Measurements from ENCODE around the gene MATN3.

MATN3 gene

DNA sequence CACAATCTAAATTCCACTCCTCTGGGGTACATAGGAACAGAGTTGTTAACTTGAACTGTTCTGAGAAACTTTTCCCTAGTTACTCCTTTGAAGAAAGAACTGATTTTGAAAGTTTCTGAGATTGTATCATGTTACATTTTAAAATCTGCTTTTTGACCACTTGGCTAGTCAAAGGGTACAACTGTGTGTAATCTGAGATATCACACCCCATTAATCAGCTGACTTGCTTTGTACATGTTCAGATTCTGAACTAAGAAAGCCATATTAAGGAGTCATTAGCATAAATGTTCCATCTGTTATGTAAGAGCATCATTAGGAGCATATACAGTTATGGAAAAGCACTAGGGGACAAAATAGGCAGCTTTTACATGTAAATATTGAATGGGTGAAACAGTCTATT, 18.7 kb downstream of the MATN3 start:
- no peak for DNase-seq

DNA sequence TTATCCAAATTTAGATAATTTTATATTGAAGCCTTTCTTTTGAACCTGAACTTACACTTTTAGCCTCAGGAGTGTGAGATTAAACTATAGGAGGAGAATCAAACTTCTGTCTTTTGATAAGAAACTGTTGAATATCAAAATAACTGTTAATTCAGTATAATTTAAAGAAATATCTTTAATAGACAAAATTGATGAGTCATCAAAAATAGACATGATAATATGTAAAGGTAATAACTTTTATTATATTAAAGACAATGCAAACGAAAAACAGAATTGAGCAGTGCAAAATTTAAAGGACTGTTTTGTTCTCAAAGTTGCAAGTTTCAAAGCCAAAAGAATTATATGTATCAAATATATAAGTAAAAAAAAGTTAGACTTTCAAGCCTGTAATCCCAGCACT, 20.6 kb downstream of the MATN3 start:
- no peak for DNase-seq

DNA sequence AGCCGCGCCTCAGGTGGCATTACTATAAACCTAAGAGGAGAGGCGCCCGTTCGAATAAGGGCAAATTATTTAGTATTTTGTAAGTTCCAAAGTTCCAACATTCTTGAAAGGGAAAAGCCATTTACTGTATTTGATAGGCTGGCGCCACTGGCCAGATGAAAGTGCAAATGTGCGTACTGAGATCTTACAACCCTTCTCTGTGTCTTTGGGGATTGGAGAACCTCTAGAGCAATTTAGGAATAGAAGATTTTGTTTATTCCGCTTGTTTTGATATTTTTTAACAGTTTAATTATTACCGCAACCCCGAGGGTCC, 22.1 kb downstream of the MATN3 start:
- DNase-seq: no peak

DNA sequence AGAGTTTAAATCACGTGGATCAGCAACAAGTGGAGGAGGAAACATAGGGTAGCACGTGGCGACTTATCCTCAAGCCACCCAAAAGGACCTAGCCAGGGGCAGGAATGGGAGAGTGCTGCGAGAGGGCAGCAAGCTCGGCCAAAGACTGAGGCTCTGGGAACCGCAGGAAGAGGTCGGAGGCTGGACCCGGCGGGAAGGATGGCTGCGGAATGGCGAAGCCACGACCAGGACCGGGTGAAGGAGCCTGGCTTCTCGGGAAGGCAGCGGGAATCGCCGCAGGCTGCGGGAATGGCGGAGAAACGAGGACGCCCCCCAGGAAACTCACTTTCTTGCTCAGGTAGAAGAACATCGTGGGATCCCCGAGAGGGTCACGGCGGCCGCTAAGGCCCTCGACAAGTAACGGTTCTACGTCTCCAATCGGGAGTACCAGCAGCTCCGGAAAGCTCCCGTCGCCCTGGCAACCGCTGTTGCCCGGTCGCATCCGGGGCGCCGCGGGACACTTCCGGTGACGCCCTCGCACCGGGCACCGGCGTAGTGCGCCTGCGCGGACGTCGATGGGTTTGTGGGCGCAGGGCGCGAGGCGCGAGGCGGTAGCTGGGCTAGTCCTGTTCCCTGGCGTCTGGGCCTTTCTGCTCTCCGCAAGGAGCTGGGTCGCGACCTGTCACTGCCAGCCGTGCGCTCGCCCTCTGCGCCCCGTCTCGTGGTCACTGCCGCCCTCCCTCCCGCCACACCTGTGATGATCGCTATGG, 22.6 kb downstream of the MATN3 start, which contains the start of gene WDR35:
WDR35 (minus strand) TSS at position 439 of the 749 bp plus-strand sequence; CDS start at position 349, 90 bp downstream.
- peak; percentile 64 for DNase-seq

DNA sequence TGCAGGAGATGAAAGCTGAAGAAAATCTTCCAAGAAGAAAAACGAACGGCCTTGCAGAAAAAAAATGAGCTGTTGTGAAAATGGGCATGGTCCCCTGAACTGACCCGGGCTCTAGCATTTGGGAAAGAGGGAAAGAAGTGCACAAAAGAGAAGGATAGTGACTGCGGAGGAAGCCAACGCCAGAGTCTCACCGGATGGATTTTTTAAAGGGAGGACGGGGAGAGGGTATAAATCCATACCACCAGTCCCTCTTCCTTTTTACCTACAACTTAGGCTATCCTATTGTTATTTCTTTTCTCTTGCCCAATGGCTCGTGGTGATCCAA, 23.2 kb downstream of the MATN3 start:
- no peak for DNase-seq

DNA sequence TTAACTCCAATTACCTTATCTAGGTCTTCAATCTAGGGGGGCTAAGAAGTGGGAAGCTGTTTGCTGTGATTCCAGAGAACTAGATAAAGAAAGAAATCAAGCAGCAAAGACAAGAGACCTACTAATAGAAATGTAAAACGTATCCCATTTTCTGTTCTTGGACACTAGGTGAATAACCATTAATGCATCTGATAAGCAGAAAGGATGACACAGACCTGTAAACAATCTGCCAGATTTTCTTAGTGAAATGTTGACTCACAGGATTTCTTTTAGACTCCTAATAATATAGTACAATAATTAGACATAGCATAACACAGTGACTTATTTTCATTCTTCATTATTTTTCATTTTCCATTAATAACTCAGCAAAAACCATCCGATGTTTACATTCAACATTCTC, 23.9 kb downstream of the MATN3 start:
- DNase-seq: no peak

DNA sequence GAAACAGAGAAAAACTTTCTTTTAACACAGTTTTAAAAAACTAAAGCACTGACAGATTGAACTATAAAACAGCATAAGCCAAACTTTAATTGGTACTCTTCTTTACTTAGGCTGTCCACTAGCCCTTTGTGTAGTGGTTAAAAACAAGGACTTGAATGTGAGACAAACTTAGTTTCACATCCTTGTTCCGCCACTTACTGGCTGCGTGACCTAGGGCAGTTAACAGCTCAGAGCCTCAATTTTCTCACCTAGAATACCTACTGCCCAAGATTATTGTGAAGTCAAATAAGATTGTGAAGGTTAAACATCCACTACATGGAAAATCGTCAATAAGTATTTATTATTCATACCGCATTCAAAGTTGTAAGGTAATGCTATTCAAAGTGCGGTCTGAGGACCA, 24.5 kb downstream of the MATN3 start:
- no peak for DNase-seq

DNA sequence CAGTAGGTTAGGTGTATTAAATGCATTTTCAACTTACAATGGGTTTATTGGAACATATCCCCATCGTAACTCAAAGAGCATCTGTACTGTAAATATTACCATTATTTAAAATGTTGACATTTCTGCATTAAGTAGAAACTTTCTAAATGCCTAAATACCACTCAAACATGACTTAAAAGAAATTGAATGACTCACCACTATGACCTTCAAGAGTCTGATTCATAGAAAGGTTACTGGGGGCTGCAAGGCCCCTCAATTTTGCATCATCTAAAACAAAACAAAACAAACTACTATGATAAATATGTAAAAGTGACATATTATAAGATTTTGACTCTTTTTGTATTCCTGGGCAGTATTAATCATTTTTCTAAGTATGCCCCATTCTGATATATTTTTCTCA, 30.2 kb downstream of the MATN3 start:
- DNase-seq: no peak

DNA sequence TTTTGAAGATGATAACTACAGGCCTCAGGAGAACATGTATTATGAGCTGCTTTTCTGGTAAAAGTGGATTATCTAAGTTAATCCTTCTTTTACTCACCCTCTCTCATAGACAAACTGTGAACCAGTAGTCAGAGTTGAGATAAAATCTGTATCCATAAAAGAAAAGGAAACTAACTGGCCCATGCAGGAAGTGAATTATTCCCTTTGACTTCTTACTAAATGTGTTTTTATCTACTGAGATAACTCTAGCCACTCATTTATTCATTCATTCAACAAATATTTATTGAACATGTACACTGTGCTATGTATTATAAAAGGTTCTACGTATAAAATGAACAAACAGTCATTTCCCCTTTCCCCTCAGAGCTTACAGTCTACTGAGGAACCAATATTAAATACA, 32.5 kb downstream of the MATN3 start:
- no peak for DNase-seq

DNA sequence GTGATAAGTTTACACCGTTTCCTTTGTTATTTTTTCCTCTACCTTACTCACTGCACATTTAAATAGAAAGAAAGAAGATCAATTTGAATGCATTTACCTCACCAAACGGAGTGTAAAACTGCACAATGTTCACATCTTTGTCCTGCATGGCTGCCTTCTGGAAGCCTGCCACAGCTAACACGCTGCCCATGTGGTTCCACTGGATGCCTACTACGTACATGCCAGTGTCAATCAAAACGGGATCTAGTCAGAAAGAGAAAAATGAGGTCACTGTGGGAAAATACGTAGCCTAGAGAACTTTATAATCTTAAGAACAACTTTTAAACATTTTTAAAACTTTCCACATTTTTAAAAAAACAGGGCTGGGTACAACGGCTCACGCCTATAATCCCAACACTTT, 39.0 kb downstream of the MATN3 start:
- DNase-seq: no peak

DNA sequence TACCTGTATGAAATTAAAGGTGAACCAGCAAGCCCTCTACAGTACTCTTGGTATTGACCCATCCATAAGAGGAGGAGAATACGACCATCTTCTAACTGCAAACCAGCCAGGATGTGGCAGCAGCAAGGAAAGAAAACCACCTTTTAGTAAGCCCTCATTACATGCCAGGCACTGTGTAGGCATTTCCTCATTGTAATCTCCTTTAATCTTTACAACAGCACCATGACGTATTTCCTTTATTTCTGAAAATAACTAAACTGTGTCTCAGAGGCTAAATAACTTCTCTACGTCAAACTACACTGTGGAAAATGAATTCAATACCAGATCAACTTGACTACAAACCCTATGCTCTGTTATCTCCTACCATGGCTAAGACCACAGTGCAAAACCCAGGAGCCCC, 40.8 kb downstream of the MATN3 start:
- DNase-seq: no peak

DNA sequence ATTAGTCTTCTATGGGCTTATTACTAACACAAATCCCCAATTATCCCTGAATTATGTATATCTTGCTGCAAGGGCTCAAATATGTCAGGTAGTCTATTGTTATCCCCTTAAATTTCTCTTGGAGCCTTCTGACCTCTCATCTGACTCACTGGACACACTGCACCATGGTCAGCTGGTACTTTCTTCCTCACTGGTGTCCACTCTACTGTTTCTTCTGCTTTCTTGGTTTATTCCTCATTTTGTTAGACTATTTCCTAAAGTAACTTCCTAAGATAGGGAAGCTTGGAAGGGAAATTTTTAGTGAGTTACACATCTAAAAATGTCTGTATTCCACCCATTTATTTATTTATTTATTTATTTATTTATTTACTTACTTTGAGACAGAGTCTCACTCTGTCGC, 49.1 kb downstream of the MATN3 start:
- DNase-seq: no peak

DNA sequence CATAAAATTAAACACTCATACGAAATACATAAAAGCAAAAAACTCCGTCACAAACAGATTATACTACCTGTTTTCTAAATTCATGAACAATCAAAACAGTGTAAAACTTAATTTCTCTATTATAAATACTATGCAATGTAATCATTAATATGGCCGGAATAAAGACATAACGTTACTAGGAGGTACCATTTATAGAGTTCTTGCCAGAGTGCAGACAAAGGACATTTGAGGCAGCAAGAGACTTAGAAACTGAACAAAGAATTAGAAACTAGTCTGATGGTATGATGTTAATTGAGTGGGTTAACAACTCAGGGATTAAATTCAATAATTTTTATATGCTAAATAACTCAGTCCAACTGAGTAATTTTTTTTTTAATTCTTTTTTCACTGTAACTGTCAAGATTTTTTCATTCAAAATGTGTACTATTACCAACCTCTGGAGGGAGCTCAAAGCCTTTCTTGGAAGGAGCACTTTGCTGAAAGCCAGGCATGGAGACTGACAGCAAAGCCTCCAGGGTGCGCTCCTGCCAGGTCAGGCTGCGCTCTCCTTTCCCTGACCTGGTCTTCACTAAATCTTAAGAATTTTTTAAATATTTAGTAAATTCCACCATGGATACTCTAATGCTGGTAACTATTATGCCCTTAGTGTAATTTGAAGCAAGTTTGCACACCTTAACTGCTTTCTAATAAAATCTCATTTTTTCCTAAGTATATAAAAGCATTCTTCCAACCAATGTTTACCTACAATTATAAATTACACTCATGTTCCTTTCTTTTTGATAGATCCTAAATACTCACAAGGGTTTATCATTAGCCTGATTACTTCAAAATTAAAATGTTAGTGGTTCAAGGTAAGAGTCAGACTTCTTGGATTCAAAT, 56.7 kb downstream of the MATN3 start:
- DNase-seq: no peak

DNA sequence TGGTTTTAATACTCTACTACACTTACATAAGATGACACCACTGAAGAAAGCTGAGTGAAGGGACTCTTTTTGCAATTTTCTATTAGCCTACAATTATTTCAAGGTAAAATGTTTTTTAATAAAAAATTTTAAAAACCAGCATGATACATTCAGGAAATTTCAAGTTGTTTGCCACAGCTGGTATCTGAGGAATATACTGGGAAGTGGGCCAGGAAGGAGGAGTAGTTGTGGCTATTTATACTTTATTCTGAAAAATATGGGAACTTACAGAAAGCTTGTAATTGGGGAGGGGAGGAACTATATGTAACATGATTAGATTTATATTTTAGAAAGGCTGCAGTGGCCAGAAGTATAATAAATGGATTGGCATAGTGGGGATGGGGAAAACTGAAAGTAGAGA, 63.4 kb downstream of the MATN3 start:
- DNase-seq: no peak

DNA sequence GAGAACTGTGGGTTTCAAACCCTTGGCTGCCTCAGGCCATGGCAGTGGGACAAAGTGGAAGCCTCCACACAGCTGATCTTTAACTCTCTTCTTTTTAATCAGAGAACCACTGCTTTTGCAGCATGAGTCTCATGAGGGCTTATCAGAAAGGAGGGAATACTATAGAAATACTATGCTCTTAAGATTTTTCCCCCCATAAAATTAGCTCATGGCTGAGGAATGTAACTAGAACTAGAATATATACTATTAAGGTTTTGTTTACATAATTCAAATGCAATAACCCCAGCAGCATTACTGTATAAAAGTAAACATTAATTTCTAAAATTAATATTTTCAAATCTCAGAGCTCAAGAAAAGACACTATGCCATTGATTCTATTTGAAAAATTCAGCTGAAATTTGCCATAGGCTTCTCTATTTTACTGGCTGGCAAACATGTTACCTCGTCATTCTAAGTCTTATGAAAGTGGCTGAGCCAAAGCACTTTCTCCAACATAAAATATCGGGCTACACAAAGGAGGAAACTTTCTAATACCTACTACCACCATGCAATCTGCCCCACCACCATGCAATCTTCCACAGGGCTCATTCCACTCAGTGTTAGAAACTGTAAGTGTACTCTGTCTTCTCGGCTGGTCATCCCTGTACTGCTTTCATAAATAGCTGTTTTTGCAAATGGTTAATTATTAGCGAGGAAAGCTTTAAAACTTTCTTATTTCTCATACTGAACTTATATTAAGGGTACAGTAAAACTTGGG, 65.1 kb downstream of the MATN3 start:
- DNase-seq: no peak

DNA sequence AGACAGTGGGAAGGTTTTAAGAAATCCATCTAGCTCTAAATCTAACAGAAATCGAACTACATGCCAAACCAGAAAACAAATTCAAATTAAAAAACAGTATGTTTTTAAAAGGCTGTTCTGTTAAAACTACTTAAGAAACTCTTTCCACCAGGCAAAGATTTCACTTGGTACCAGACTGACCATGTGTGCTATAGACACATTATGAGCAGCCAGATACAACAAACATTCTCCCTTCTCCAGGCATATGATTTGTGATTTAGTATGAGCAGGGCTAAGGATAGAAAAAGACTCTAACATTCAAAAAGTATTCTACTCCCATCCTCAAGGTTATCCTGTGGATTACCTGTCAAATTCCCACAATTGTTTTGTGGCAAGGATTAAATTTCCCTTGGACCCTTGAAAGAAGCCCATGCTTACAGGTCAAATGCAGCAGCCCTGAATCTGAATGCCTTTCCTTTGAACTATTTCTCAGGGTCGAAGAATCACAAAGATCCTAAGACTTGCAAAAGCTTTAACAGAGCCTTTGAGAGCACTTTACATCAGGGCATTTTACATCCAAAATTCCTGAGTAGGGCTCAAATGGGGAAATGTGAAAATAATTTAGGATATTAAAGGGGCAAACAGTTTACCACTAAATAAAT, 68.1 kb downstream of the MATN3 start:
- no peak for DNase-seq

DNA sequence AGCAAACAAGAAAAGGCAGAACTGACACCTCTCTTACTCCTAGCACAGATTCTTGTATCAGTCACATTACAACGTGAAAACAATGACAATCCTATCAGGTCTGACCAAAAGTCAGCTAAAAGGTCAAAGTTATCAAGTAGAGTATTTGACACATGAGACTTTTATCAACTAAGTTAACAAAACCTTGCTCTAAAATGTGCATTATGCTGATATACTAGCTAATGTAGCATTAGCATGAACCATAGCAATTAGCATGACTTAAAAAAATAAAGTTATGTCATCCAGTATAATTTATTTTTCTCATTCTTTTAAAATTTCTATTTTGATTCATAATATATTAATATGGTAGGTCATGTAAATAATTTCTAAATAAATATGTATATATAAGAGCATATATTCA, 69.3 kb downstream of the MATN3 start:
- no peak for DNase-seq

DNA sequence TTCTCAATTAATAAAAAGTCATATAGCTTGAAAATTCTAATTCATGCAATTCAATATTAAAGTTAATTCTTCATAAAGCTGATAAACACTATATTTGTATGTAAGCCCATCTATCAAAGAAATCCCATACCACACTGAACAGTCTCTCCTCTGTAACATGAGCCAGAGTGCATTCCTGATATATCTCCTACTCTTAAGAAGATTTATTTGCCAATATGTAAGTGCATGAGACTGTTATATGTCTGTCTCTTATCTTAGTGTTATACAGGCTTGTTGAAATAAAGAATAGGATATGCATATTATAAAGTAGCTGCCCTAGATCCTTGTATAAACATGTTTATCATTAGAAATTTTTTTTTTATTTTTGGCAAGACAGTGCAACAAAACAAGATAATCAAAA, 70.3 kb downstream of the MATN3 start:
- no peak for DNase-seq
